GM20000 (cell line): ENCODE results near the gene OSBPL10.

Source experiments
- DNase-seq: peaks from one replicate; pipeline ENCODE4 v3.0.0; 2012; ENCODE audit warnings: low spot score
- TF ChIP-seq, protein P1 (sequence below): IDR thresholded peaks from 2 replicates; pipeline ENCODE4 v1.5.1; 2012; ENCODE audit warnings: mild to moderate bottlenecking, control low read depth; ENCODE audit errors: extremely low read depth, missing control alignments

OSBPL10 gene

DNA sequence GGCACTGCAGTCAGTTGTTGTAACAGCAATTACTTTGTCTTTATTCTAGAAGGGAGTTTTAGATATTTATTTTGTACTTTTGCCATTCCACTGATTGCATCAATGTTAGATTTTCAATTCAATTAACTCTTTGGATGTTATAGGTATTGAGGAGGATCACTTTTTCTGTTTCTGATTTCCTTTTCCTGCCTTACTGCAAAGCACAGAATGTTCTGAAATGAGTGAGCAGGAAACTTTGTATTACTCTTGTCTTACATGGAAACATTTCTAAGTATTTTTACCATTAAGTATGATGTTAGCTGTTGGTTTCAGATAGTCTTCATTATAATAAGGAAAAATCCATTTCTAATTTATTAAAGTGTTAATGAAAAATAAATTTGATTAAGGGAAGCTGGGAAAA lies 80.5 kb downstream of the OSBPL10 start:
- TF ChIP-seq, protein P1, sequence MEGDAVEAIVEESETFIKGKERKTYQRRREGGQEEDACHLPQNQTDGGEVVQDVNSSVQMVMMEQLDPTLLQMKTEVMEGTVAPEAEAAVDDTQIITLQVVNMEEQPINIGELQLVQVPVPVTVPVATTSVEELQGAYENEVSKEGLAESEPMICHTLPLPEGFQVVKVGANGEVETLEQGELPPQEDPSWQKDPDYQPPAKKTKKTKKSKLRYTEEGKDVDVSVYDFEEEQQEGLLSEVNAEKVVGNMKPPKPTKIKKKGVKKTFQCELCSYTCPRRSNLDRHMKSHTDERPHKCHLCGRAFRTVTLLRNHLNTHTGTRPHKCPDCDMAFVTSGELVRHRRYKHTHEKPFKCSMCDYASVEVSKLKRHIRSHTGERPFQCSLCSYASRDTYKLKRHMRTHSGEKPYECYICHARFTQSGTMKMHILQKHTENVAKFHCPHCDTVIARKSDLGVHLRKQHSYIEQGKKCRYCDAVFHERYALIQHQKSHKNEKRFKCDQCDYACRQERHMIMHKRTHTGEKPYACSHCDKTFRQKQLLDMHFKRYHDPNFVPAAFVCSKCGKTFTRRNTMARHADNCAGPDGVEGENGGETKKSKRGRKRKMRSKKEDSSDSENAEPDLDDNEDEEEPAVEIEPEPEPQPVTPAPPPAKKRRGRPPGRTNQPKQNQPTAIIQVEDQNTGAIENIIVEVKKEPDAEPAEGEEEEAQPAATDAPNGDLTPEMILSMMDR, result no peak

DNA sequence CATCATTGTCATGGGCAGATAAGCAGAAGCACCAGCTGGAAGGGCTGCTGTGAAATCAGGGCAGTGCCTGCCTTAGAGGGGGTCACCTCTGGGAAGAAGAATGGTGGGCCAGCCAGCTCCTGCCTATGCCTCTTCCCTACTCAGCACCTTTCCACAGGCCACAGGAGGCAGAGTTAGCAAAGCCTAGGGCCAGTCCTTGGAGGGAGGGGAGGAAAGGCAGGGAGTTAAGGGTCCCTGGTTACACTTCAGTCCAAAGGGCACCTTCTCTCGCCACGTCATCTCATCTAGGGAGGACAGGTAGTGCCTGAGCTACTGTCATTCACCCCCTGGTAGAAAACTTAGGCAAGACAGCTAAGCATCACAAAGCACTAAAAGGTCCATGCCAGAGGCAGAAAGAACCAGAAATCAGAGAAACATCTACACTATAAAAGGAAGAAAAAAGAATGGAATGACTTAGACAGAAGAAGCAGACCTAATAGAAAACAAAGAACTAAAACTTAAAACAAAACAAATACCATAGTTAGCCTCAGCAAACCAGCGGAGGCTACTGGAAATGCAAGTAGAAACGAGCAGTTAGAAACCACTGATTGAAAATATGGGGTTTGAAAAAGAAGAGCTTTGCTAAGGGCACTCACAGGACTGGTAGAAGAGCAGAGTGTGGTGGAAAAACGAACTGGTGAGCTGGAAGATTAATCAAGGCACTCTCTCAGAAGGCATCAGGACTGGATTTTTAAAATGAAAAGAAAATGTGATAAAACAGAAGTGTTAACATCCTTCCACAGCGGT lies 84.2 kb downstream of the OSBPL10 start:
- no peak for DNase-seq
- TF ChIP-seq, protein P1, result no peak

More for the DNA sequence above, 80.5 kb downstream of the OSBPL10 start:
- DNase-seq, result no peak

DNA sequence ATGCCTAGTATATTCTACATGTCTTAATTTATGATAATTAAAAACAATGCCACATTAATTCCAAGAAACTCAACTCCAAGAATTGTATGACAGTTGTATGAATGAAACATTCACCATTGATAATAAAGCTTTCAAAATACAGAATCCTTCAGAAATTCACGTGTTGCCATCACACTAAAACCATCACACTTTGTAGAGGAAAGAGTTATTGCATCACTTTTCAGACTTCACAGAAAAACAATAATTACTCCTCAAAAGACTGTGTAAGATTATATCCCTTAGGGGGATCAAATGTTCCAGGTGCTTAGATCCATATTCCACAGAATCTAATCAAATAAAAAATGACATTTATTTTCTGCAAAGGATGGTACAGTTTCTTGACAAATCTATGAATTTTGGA lies 85.0 kb downstream of the OSBPL10 start:
- no peak for DNase-seq
- TF ChIP-seq, protein P1, result no peak

DNA sequence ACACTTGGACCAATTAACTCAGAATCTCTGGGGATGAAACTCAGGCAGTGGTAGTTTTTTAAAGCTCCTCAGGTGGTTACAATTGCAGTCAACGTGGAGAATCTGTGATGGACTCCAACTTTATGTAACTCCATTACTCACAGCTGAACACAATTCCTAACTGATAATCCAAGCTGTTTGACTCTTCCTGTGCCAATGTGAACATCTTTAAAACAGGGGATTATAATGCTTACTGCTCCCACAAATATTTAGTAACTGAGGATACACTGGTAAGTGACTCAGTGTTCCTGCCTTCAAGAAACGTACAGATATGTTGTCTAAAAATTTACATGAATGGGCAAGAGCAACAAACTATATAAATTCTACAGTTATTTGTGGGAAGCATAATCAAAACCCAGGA lies 85.6 kb downstream of the OSBPL10 start:
- TF ChIP-seq, protein P1, result no peak
- no peak for DNase-seq

DNA sequence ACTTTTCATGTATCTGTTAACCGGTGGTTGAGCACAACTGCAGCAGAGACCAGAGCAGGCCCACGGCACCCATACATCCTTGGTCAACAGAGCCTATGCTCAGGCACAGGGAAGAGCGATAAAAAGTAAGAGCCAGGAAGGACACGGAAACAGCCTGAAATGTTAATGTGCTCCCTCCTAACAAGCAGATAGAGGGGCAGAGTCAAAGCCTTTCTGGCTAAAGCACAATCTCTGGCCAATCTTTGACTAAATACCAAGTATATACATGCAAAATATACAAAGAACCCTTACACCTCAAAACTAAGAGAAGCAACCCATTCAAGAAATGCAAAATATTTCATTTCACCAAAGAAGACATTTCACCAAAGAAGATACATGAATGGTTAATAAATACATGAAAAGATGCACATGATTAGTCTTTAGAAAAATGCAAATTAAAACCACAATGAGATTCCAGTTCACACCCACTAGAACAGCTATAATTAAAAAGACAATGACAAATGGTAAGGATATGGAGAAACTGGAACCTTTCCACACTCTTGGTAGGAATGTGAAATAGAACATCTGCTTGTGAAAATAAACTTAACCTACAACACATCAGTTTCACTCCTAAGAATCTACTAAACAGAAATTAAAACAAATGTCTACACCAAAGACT lies 88.0 kb downstream of the OSBPL10 start:
- TF ChIP-seq, protein P1, result no peak
- no peak for DNase-seq

- TF ChIP-seq, protein P1, result no peak
- no peak for DNase-seq
Observed at GRCh38 chr3:31892500-31892899, 88.6 kb downstream of the OSBPL10 start.

- no peak for DNase-seq
- TF ChIP-seq, protein P1, result no peak
Observed at GRCh38 chr3:31891876-31892455, 89.1 kb downstream of the OSBPL10 start.
